Neural progenitor cell (in vitro differentiated cells): ENCODE measurements around the gene VPS26B. TPM values are rescaled to one million over a fixed set of nuclear protein-coding genes. Genes with fewer than 3 reads are reported as not detected.

ENCODE experiments used
- DNase-seq: peaks from one replicate; pipeline ENCODE4 v3.0.0-alpha.2; 2016; ENCODE audit warnings: low spot score
- H2AFZ ChIP-seq: fragments of 200-600 bp; sonication (generic); replicated peaks from 2 replicates; pipeline ENCODE4 v1.6.1; 2016; ENCODE audit warnings: antibody characterized with exemption
- H3F3A ChIP-seq: fragments of 200-600 bp; sonication (generic); 2 replicates; pipeline ENCODE4 v1.6.1; 2016; ENCODE audit warnings: antibody characterized with exemption, low read depth
- H3K27ac ChIP-seq: fragments of 200-600 bp; sonication (generic); 2 replicates; pipeline ENCODE4 v1.5.1; 2016; ENCODE audit warnings: mild to moderate bottlenecking
- H3K27me3 ChIP-seq: fragments of 200-600 bp; sonication (generic); 2 replicates; pipeline ENCODE4 v1.6.1; 2016; ENCODE audit warnings: mild to moderate bottlenecking, moderate library complexity
- H3K36me3 ChIP-seq: fragments of 200-600 bp; sonication (generic); 2 replicates; pipeline ENCODE4 v1.5.1; 2016
- H3K4me1 ChIP-seq: fragments of 200-600 bp; sonication (generic); 2 replicates; pipeline ENCODE4 v1.6.1; 2016; ENCODE audit warnings: mixed run types
- H3K4me2 ChIP-seq: fragments of 200-600 bp; sonication (generic); 2 replicates; pipeline ENCODE4 v1.6.1; 2016
- H3K4me3 ChIP-seq: fragments of 200-600 bp; sonication (generic); 2 replicates; pipeline ENCODE4 v1.5.1; 2016
- H3K79me2 ChIP-seq: fragments of 200-600 bp; sonication (generic); 2 replicates; pipeline ENCODE4 v1.6.1; 2016; ENCODE audit warnings: low read depth
- H3K9ac ChIP-seq: fragments of 200-600 bp; sonication (generic); 2 replicates; pipeline ENCODE4 v1.6.1; 2016
- H3K9me3 ChIP-seq: fragments of 200-600 bp; sonication (generic); 2 replicates; pipeline ENCODE4 v1.5.1; 2016; ENCODE audit warnings: low read depth
- H4K20me1 ChIP-seq: fragments of 200-600 bp; sonication (generic); 2 replicates; pipeline ENCODE4 v1.6.1; 2016; ENCODE audit warnings: low read depth
- H3K27ac Mint-ChIP-seq: 3 replicates; pipeline ENCODE4 v1.8.0; 2021; ENCODE audit warnings: mixed read lengths
- H3K27me3 Mint-ChIP-seq: 2 replicates; pipeline ENCODE4 v1.8.0; 2022; ENCODE audit warnings: low read depth, mild to moderate bottlenecking, inconsistent platforms, moderate library complexity, mixed read lengths; ENCODE audit not compliant: insufficient read depth
- H3K36me3 Mint-ChIP-seq: 3 replicates; pipeline ENCODE4 v1.8.0; 2021; ENCODE audit warnings: mixed read lengths
- H3K4me1 Mint-ChIP-seq: 3 replicates; pipeline ENCODE4 v1.8.0; 2021; ENCODE audit warnings: mixed read lengths
- H3K4me3 Mint-ChIP-seq: 3 replicates; pipeline ENCODE4 v1.8.0; 2021; ENCODE audit warnings: mild to moderate bottlenecking, moderate library complexity, mixed read lengths
- H3K9me3 Mint-ChIP-seq: 3 replicates; pipeline ENCODE4 v1.8.0; 2020; ENCODE audit warnings: mixed read lengths
- EZH2 ChIP-seq: fragments of 200-600 bp; sonication (generic); IDR thresholded peaks from 2 replicates; pipeline ENCODE4 v1.6.1; 2017; ENCODE audit warnings: antibody characterized with exemption, mild to moderate bottlenecking, moderate library complexity
- EZH2phosphoT487 ChIP-seq: fragments of 200-600 bp; sonication (generic); IDR thresholded peaks from 2 replicates; pipeline ENCODE4 v1.6.1; 2017; ENCODE audit warnings: antibody characterized with exemption
- total RNA-seq: library from RNA; depleted of rRNA; stranded (reverse); fragments of >200 nt; gene quantifications from 2 replicates; pipeline ENCODE4 v1.2.3, GENCODE V29; 2015; ENCODE audit warnings: low replicate concordance
- TF ChIP-seq, protein P1 (sequence below): fragments of 200-600 bp; sonication (generic); IDR thresholded peaks from 2 replicates; pipeline ENCODE4 v1.5.1; 2017; ENCODE audit warnings: antibody characterized with exemption, mild to moderate bottlenecking

VPS26B gene
- total RNA-seq, 1 donor from 2014 or later, result 17.6 TPM

DNA sequence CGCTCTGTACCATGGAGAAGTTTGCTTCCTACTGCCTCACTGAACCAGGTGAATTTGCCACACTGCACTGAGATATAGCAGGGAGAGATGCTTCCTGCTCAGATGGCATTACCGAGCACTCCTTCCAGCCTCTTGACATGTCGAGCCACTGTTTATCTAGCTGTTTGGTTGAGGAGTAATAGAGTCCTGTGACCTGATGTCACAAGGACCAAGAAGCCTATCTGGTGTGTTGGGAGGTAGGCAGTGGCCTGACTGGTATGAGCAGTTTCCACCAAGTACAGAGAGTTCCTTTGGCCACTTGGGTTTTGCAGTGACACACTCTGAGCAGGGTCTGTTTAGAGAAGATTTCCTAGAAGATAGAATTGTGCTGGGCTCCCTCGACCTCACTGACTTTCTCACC, 34.1 kb downstream of the VPS26B start:
- no peak overlapping the region for H3K4me3 Mint-ChIP-seq
- DNase-seq, result no peak
- no peak overlapping the region for H3K27ac Mint-ChIP-seq
- no peaks in the 10 kb centered on the region for H3K36me3 ChIP-seq
- no peak for TF ChIP-seq EZH2phosphoT487
- peaks cover 5% of the 10 kb centered on the region for H3K36me3 Mint-ChIP-seq
- H3K4me1 Mint-ChIP-seq, result peaks cover 8% of the 10 kb centered on the region
- H3K79me2 ChIP-seq, result peaks cover 17% of the 10 kb centered on the region
- H4K20me1 ChIP-seq, result peaks cover 9% of the 10 kb centered on the region
- no peaks in the 10 kb centered on the region for H3K9me3 Mint-ChIP-seq
- no peak overlapping the region for H3K9ac ChIP-seq
- H3K4me1 ChIP-seq, result peaks cover 4% of the 10 kb centered on the region
- H3F3A ChIP-seq, result no peaks in the 10 kb centered on the region
- H3K27me3 Mint-ChIP-seq, result no peaks in the 10 kb centered on the region
- no peak overlapping the region for H3K4me2 ChIP-seq
- H3K4me3 ChIP-seq, result no peak overlapping the region
- no peaks in the 10 kb centered on the region for H3K9me3 ChIP-seq
- H2AFZ ChIP-seq, result no peak overlapping the region
- no peak overlapping the region for H3K27ac ChIP-seq
- H3K27me3 ChIP-seq, result no peaks in the 10 kb centered on the region

DNA sequence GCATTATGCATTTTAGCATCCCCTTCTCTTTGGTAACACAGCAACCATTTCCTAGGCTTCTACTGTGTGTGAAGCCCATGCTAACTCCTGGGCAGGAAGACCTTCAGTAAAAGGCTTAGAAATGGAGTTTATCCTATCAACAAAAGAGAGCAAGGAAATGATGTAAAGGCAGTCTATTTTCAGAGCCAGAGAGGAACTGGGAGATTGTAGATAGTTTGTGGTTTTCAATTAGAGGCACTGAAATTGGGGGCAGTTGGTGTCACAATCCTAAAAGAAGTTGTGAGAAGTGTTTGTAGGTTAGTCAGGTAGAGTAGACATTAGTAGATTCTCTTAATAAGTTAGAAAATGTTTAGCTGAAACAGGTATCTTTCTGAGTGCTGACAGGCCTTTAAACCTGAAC, 36.0 kb downstream of the VPS26B start:
- TF ChIP-seq EZH2, result no peak
- TF ChIP-seq, protein P1, sequence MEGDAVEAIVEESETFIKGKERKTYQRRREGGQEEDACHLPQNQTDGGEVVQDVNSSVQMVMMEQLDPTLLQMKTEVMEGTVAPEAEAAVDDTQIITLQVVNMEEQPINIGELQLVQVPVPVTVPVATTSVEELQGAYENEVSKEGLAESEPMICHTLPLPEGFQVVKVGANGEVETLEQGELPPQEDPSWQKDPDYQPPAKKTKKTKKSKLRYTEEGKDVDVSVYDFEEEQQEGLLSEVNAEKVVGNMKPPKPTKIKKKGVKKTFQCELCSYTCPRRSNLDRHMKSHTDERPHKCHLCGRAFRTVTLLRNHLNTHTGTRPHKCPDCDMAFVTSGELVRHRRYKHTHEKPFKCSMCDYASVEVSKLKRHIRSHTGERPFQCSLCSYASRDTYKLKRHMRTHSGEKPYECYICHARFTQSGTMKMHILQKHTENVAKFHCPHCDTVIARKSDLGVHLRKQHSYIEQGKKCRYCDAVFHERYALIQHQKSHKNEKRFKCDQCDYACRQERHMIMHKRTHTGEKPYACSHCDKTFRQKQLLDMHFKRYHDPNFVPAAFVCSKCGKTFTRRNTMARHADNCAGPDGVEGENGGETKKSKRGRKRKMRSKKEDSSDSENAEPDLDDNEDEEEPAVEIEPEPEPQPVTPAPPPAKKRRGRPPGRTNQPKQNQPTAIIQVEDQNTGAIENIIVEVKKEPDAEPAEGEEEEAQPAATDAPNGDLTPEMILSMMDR, result no peak
- no peak for TF ChIP-seq EZH2phosphoT487
- H3K9me3 ChIP-seq, result no peaks in the 10 kb centered on the region
- H3K4me3 Mint-ChIP-seq, result no peak overlapping the region
- H3K9me3 Mint-ChIP-seq, result no peaks in the 10 kb centered on the region
- H3K4me1 Mint-ChIP-seq, result no peaks in the 10 kb centered on the region
- peaks cover under 1% of the 10 kb centered on the region for H4K20me1 ChIP-seq
- H3K4me3 ChIP-seq, result no peak overlapping the region
- H3K27ac Mint-ChIP-seq, result no peak overlapping the region
- H3K36me3 ChIP-seq, result no peaks in the 10 kb centered on the region
- no peak overlapping the region for H3K9ac ChIP-seq
- no peak overlapping the region for H3K4me2 ChIP-seq
- H3K27ac ChIP-seq, result no peak overlapping the region
- DNase-seq, result no peak
- H3K4me1 ChIP-seq, result no peaks in the 10 kb centered on the region
- H3K27me3 ChIP-seq, result no peaks in the 10 kb centered on the region
- H3F3A ChIP-seq, result no peaks in the 10 kb centered on the region
- no peak overlapping the region for H2AFZ ChIP-seq
- peaks cover 9% of the 10 kb centered on the region for H3K36me3 Mint-ChIP-seq
- no peaks in the 10 kb centered on the region for H3K79me2 ChIP-seq
- no peaks in the 10 kb centered on the region for H3K27me3 Mint-ChIP-seq

DNA sequence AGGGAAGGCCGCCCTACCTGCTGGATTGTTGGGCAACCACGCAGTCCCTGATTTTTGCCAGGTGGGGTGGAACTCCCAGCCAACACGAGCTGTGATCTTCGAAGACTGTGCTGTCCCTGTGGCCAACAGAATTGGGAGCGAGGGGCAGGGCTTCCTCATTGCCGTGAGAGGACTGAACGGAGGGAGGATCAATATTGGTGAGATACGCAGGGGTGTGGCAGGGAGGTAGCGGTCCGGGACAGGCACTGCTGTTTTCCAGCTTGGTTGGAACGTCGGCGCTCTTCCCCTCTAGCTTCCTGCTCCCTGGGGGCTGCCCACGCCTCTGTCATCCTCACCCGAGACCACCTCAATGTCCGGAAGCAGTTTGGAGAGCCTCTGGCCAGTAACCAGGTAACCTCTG, 36.5 kb downstream of the VPS26B start:
- Histone ChIP-seq H3K9ac (no peak overlapping the region), H3K27me3 (no peaks in the 10 kb centered on the region), H3K4me3 (no peak overlapping the region), H3K4me1 (no peaks in the 10 kb centered on the region), H2AFZ (no peak overlapping the region), H3K9me3 (no peaks in the 10 kb centered on the region), H3F3A (no peaks in the 10 kb centered on the region), H3K36me3 (no peaks in the 10 kb centered on the region), H3K4me2 (no peak overlapping the region), H3K79me2 (no peaks in the 10 kb centered on the region), H4K20me1 (no peaks in the 10 kb centered on the region), H3K27ac (no peak overlapping the region)
- Mint-ChIP-seq H3K9me3 (no peaks in the 10 kb centered on the region), H3K27me3 (no peaks in the 10 kb centered on the region), H3K4me3 (no peak overlapping the region), H3K4me1 (no peaks in the 10 kb centered on the region), H3K27ac (no peak overlapping the region), H3K36me3 (peaks cover 9% of the 10 kb centered on the region)
- TF ChIP-seq EZH2, result no peak
- TF ChIP-seq, protein P1, result no peak
- DNase-seq, result no peak

DNA sequence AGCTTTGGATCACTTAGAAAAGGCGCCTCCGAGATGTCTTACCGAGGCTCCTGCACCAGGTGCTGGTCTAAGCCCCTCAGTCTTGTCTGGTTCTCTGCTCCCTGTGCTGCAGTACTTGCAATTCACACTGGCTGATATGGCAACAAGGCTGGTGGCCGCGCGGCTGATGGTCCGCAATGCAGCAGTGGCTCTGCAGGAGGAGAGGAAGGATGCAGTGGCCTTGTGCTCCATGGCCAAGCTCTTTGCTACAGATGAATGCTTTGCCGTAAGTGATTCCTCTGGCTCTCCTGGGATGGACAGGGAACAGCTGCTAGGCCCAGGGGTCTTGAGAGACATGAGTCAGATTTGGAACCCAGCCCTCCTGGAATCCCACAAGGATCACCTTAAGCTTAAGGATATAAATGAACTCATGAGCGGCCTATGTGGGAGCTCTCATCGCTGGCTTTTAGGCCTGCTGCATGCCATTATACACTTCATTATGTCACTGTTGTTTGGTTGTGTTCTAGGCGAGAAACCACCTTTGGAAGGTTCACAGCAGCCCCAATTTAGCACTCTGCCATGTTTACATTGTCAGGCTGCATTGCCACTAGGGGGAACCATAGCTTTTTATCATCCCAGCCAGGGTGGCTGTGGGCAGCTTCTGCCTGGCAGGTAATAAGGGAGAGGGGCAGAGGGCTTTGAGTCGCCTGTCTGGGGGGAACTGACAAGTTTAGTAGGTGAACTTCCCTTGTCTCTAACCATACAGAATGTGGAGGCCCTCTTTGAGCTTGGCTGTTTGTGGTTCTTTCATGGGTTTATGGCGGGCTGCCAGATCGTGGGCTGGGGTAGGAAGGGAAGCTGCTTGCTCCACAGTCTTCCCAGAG, 37.4 kb downstream of the VPS26B start:
- Histone ChIP-seq H3K36me3 (no peaks in the 10 kb centered on the region), H3K79me2 (no peaks in the 10 kb centered on the region), H3F3A (no peaks in the 10 kb centered on the region), H3K4me1 (no peaks in the 10 kb centered on the region), H4K20me1 (no peaks in the 10 kb centered on the region), H3K9ac (no peak overlapping the region), H3K9me3 (no peaks in the 10 kb centered on the region), H3K4me2 (no peak overlapping the region), H3K27ac (no peak overlapping the region), H3K27me3 (no peaks in the 10 kb centered on the region), H2AFZ (no peak overlapping the region), H3K4me3 (no peak overlapping the region)
- TF ChIP-seq EZH2, result no peak
- TF ChIP-seq, protein P1, result peak; percentile 68
- TF ChIP-seq EZH2phosphoT487, result no peak
- H3K4me3 Mint-ChIP-seq, result no peak overlapping the region
- H3K9me3 Mint-ChIP-seq, result no peaks in the 10 kb centered on the region
- H3K4me1 Mint-ChIP-seq, result peaks cover 3% of the 10 kb centered on the region
- H3K27ac Mint-ChIP-seq, result no peak overlapping the region
- DNase-seq, result peak; percentile 67
- peaks cover 9% of the 10 kb centered on the region for H3K36me3 Mint-ChIP-seq
- no peaks in the 10 kb centered on the region for H3K27me3 Mint-ChIP-seq
